ENCODE measurements around the gene VWA3A. TPM values are rescaled to one million over a fixed set of nuclear protein-coding genes. Genes with fewer than 3 reads are reported as not detected.

Gene VWA3A
- total RNA-seq, 6 experiments from 2014 or later, result 0.15 TPM; not detected in 5

GRCh38 chr16:22053921-22054341 is 38.4 kb upstream of the VWA3A start:
- H3K27ac ChIP-seq, result no peak overlapping the region
- no peaks in the 10 kb centered on the region for H3K9me3 ChIP-seq
- ATAC-seq (no peak), DNase-seq (no peak)
- TF ChIP-seq POLR2A (IDR thresholded peaks at IDR 0.05) (no peak), CTCF (IDR thresholded peaks at IDR 0.05) (no peak)
- no peak overlapping the region for H3K4me3 ChIP-seq
- no peaks in the 10 kb centered on the region for H3K27me3 ChIP-seq
- WGBS (ENCODE audit: insufficient coverage, low coverage, low lambda C conversion rate, missing lambda C conversion rate), result 83% methylated on average over 3 of the region's 4 CpGs
- H3K36me3 ChIP-seq, result no peaks in the 10 kb centered on the region
- intact Hi-C loops (cut with DNase I), result no loop called here
- H3K4me1 ChIP-seq, result no peaks in the 10 kb centered on the region

DNA sequence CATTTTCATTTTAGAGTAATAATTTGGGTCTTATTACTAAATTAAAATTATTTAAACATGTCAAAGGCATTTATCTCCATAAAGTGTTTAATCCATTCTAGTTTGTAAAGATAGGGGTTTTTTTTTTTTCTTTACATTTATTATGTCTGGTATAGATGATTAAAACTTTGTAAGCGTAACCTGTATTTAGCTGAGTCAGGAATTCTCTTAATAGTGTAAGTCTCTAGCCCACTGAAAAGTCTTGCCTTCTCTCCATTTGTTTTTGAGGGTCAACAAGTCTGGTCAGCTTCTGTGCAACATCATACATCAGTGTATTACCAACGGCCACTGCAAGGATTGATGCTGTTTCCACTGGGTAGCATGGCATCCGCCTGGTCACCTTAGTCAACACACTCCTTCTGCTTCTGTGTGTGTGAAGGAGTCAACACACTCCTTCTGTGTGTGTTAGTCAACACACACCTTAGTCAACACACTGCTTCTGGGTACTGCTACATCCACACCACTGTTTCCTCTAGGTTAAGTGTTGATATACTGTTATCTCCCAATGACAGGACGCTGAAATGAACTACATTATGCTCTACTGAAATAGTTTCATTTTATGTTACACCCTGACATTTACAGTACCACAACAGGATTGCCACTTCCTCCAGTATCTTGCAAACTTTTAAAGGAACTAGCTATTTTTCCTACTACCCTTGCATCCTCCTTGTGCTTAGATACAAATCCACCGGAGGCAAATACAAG is 37.3 kb upstream of the VWA3A start:
- TF ChIP-seq POLR2A (IDR thresholded peaks at IDR 0.05) (no peak), CTCF (IDR thresholded peaks at IDR 0.05) (no peak)
- Histone ChIP-seq H3K9me3 (no peaks in the 10 kb centered on the region), H3K4me1 (no peaks in the 10 kb centered on the region), H3K27me3 (no peaks in the 10 kb centered on the region), H3K36me3 (no peaks in the 10 kb centered on the region), H3K27ac (no peak overlapping the region), H3K4me3 (no peak overlapping the region)
- DNase-seq, result no peak
- intact Hi-C loops (cut with DNase I), result no loop called here
- no peak for ATAC-seq
- 56% methylated on average over 4 of the region's 5 CpGs for WGBS (ENCODE audit: insufficient coverage, low coverage, low lambda C conversion rate, missing lambda C conversion rate)

GRCh38 chr16:22055881-22056280 is 36.5 kb upstream of the VWA3A start:
- no peak for ATAC-seq
- no peak for DNase-seq
- H3K9me3 ChIP-seq, result no peaks in the 10 kb centered on the region
- no peaks in the 10 kb centered on the region for H3K4me1 ChIP-seq
- no peaks in the 10 kb centered on the region for H3K36me3 ChIP-seq
- intact Hi-C loops (cut with DNase I), result no loop called here
- H3K27ac ChIP-seq, result no peak overlapping the region
- whole genome bisulfite sequencing (ENCODE audit: insufficient coverage, low coverage, low lambda C conversion rate, missing lambda C conversion rate), result 85% methylated on average over 3 of the region's 5 CpGs
- H3K4me3 ChIP-seq, result no peak overlapping the region
- no peaks in the 10 kb centered on the region for H3K27me3 ChIP-seq
- TF ChIP-seq CTCF (IDR thresholded peaks at IDR 0.05) (no peak), POLR2A (IDR thresholded peaks at IDR 0.05) (no peak)

- no peaks in the 10 kb centered on the region for H3K9me3 ChIP-seq
- no peaks in the 10 kb centered on the region for H3K4me1 ChIP-seq
- TF ChIP-seq POLR2A (IDR thresholded peaks at IDR 0.05) (no peak), CTCF (IDR thresholded peaks at IDR 0.05) (no peak)
- 91% methylated on average over 1 of the region's 1 CpG for WGBS (ENCODE audit: insufficient coverage, low coverage, low lambda C conversion rate, missing lambda C conversion rate)
- H3K27ac ChIP-seq, result no peak overlapping the region
- H3K4me3 ChIP-seq, result no peak overlapping the region
- ATAC-seq (no peak), DNase-seq (no peak)
- H3K36me3 ChIP-seq, result no peaks in the 10 kb centered on the region
- intact Hi-C loops (cut with DNase I), result no loop called here
- H3K27me3 ChIP-seq, result no peaks in the 10 kb centered on the region
These were observed 28.4 kb upstream of the VWA3A start for GRCh38 chr16:22063888-22064467.

Data from right lobe of liver (tissue), 6 donors.